ENCODE data around the gene IRF8.

DNA sequence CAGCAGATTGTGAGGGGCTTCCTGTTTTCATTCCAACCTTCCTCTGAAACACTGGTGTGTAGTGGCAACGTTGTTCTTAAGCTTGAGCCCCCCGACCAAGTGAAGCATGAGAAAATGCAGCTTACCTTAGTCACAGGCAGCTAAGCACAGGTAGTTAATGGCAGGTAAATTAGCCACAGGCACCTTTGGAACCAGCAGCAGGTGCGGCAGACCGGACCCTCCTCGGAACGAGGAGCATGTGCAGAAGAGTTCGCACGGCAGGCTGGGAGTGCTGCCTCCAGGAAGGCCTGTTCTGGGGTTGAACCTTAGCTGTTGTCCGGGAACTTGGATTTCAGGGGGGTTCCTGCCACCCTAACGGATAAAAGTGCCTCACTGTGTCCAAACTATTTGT lies 7.2 kb upstream of the IRF8 start:
- TF ChIP-seq, protein P1, sequence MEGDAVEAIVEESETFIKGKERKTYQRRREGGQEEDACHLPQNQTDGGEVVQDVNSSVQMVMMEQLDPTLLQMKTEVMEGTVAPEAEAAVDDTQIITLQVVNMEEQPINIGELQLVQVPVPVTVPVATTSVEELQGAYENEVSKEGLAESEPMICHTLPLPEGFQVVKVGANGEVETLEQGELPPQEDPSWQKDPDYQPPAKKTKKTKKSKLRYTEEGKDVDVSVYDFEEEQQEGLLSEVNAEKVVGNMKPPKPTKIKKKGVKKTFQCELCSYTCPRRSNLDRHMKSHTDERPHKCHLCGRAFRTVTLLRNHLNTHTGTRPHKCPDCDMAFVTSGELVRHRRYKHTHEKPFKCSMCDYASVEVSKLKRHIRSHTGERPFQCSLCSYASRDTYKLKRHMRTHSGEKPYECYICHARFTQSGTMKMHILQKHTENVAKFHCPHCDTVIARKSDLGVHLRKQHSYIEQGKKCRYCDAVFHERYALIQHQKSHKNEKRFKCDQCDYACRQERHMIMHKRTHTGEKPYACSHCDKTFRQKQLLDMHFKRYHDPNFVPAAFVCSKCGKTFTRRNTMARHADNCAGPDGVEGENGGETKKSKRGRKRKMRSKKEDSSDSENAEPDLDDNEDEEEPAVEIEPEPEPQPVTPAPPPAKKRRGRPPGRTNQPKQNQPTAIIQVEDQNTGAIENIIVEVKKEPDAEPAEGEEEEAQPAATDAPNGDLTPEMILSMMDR (IDR thresholded peaks at IDR 0.05), result no peak
- TF ChIP-seq POLR2A (IDR thresholded peaks at IDR 0.05), result no peak
